ENCODE data around the gene VWA5B1.

GRCh38 chr1:20261095-20261494, 29.6 kb upstream of the VWA5B1 start:
- TF ChIP-seq, protein P1, sequence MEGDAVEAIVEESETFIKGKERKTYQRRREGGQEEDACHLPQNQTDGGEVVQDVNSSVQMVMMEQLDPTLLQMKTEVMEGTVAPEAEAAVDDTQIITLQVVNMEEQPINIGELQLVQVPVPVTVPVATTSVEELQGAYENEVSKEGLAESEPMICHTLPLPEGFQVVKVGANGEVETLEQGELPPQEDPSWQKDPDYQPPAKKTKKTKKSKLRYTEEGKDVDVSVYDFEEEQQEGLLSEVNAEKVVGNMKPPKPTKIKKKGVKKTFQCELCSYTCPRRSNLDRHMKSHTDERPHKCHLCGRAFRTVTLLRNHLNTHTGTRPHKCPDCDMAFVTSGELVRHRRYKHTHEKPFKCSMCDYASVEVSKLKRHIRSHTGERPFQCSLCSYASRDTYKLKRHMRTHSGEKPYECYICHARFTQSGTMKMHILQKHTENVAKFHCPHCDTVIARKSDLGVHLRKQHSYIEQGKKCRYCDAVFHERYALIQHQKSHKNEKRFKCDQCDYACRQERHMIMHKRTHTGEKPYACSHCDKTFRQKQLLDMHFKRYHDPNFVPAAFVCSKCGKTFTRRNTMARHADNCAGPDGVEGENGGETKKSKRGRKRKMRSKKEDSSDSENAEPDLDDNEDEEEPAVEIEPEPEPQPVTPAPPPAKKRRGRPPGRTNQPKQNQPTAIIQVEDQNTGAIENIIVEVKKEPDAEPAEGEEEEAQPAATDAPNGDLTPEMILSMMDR (IDR thresholded peaks at IDR 0.05): no peak
- TF ChIP-seq POLR2A (IDR thresholded peaks at IDR 0.05) (no peak), POLR2AphosphoS5 (IDR thresholded peaks at IDR 0.05) (no peak)

Measured in prostate gland (tissue), 2 donors.